ENCODE measurements around the gene KANK2. TPM values are rescaled to one million over a fixed set of nuclear protein-coding genes. Genes with fewer than 3 reads are reported as not detected.

KANK2 gene
- total RNA-seq, 4 donors from 2014 or later, result 326 to 762 (median 535) TPM

GRCh38 chr19:11169896-11170678, 27.3 kb downstream of the KANK2 start:
- Histone ChIP-seq H3K4me1 (peaks cover 17 to 36% of the 10 kb centered on the region in 2 donors), H3K4me3 (no peak overlapping the region), H3K27ac (peak overlapping the region; percentile 93 to 96), H3K27me3 (no peaks in the 10 kb centered on the region), H3K36me3 (no peaks in the 10 kb centered on the region), H3K9me3 (no peaks in the 10 kb centered on the region)
- peak; percentile 79 to 81 for DNase-seq
- intact Hi-C loops (cut with DNase I; ENCODE audit: low total_unique reads), result no loop called here
- TF ChIP-seq POLR2A (IDR thresholded peaks at IDR 0.05), result no peak
- TF ChIP-seq, protein P1, sequence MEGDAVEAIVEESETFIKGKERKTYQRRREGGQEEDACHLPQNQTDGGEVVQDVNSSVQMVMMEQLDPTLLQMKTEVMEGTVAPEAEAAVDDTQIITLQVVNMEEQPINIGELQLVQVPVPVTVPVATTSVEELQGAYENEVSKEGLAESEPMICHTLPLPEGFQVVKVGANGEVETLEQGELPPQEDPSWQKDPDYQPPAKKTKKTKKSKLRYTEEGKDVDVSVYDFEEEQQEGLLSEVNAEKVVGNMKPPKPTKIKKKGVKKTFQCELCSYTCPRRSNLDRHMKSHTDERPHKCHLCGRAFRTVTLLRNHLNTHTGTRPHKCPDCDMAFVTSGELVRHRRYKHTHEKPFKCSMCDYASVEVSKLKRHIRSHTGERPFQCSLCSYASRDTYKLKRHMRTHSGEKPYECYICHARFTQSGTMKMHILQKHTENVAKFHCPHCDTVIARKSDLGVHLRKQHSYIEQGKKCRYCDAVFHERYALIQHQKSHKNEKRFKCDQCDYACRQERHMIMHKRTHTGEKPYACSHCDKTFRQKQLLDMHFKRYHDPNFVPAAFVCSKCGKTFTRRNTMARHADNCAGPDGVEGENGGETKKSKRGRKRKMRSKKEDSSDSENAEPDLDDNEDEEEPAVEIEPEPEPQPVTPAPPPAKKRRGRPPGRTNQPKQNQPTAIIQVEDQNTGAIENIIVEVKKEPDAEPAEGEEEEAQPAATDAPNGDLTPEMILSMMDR (IDR thresholded peaks at IDR 0.05), result no peak

GRCh38 chr19:11168568-11168967, 28.8 kb downstream of the KANK2 start:
- intact Hi-C loops (cut with DNase I; ENCODE audit: low total_unique reads), result no loop called here
- H3K36me3 ChIP-seq, result no peaks in the 10 kb centered on the region

DNA sequence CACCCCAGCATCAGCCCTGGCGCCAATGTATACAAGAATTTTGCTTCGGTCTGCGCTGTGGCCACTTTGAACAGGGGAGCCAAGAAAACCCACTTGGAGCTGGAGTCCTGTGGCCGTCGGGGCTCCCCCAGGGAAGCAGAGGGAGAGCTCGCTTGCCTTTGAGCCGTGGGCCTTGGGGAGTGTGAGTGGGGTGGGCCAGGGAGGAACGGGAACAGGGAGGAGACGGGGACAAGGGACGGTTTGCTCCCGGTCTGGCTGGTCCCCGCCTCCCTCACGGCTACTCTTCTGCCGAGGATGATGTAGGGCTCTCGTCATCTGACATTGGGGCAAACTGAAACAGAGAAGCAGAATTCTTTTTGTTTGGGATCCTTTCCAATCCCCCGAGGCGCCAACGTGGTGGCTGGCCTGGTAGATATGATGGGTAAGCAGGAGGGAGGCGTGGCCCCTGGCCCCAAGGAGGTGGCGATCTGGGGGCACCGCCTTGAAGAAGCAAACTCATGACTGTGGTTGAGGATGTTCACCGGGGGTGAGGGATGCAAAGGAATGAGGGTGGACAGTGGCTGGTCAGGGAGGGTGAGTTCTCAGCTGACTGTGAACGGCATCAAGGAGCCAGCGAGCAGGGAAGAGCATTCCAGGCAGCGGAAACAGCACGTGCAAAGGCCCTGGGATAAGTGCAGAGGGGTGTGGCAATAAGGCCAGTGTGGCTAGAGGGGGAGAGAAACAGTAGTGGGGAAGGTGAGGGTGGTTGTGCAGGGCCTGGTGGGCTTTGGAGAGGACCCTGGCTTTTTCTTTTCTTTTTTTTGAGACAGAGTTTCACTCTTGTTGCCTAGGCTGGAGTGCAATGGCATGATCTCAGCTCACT, 30.8 kb downstream of the KANK2 start:
- no peaks in the 10 kb centered on the region for H3K36me3 ChIP-seq
- H3K4me1 ChIP-seq, result peaks cover 28 to 45% of the 10 kb centered on the region in 2 donors
- H3K27ac ChIP-seq, result peak overlapping the region; percentile 93 to 96
- no peak overlapping the region for H3K4me3 ChIP-seq
- no peaks in the 10 kb centered on the region for H3K9me3 ChIP-seq
- no peak for TF ChIP-seq POLR2A (IDR thresholded peaks at IDR 0.05)
- TF ChIP-seq, protein P1 (IDR thresholded peaks at IDR 0.05), result no peak
- H3K27me3 ChIP-seq, result no peaks in the 10 kb centered on the region
- peak; percentile 61 to 62 for DNase-seq
- intact Hi-C loops (cut with DNase I; ENCODE audit: low total_unique reads), result no loop called here

More at GRCh38 chr19:11168568-11168967, 28.8 kb downstream of the KANK2 start:
- no peak overlapping the region for H3K4me3 ChIP-seq
- H3K4me1 ChIP-seq, result peaks cover 28 to 45% of the 10 kb centered on the region in 2 donors
- peak overlapping the region; percentile 93 to 96 for H3K27ac ChIP-seq
- no peak for DNase-seq
- TF ChIP-seq, protein P1 (IDR thresholded peaks at IDR 0.05), result no peak
- no peak for TF ChIP-seq POLR2A (IDR thresholded peaks at IDR 0.05)
- no peaks in the 10 kb centered on the region for H3K27me3 ChIP-seq
- no peaks in the 10 kb centered on the region for H3K9me3 ChIP-seq

DNA sequence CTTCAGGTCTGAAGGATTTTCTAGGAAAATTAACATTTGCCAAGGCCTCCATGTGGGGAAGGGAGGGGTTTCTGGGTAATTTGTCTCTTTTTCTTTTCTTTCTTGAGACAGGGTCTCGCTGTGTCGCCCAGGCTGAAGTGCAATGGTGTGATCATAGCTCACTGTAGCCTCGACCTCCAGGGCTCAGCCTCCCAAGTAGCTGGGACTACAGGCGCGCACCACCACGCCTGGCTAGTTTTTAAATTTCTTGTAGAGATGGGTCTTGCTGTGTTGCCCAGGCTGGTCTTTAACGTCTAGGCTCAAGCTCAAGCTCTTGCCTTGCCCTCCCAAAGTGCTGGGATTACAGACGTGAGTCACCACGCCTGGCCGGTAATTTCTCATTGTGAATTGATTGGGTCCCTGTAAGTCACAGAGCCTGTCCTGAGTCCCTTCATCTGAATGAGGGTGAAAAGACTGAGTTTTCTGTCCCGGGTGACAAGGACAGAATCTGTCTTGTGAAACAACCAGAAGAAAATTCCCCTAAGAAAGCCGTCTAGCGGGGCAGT, 31.8 kb downstream of the KANK2 start:
- Histone ChIP-seq H3K4me3 (no peak overlapping the region), H3K9me3 (no peaks in the 10 kb centered on the region), H3K36me3 (no peaks in the 10 kb centered on the region), H3K27ac (peak overlapping the region; percentile 93 to 96), H3K4me1 (peaks cover 24 to 37% of the 10 kb centered on the region in 2 donors), H3K27me3 (no peaks in the 10 kb centered on the region)
- no peak for TF ChIP-seq POLR2A (IDR thresholded peaks at IDR 0.05)
- TF ChIP-seq, protein P1 (IDR thresholded peaks at IDR 0.05), result no peak
- intact Hi-C loops (cut with DNase I; ENCODE audit: low total_unique reads), result no loop called here
- DNase-seq, result no peak

Data from uterus (tissue), 4 donors.